Measurements from ENCODE around the gene PABPN1. TPM values are rescaled to one million over a fixed set of nuclear protein-coding genes. Genes with fewer than 3 reads are reported as not detected.

The PABPN1 gene
- polyA plus RNA-seq, 1 donor from 2014 or later = 431 TPM

DNA sequence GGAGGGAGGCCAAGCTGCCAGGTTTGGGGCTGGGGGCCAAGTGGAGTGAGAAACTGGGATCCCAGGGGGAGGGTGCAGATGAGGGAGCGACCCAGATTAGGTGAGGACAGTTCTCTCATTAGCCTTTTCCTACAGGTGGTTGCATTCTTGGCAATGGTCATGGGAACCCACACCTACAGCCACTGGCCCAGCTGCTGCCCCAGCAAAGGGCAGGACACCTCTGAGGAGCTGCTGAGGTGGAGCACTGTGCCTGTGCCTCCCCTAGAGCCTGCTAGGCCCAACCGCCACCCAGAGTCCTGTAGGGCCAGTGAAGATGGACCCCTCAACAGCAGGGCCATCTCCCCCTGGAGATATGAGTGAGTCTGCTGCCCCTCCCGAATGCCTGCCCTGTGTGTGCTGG, 51.8 kb downstream of the PABPN1 start:
- no peaks in the 10 kb centered on the region for H4K20me1 ChIP-seq (ENCODE audit: insufficient read depth)
- H3K27me3 ChIP-seq (ENCODE audit: insufficient read depth, low read depth, low read length) = no peaks in the 10 kb centered on the region
- H3K9me3 ChIP-seq (ENCODE audit: low read length) = no peaks in the 10 kb centered on the region
- H2AFZ ChIP-seq (ENCODE audit: low read depth, low read length) = no peak overlapping the region
- no peak overlapping the region for H3K9ac ChIP-seq (ENCODE audit: low read length)
- H3K4me3 ChIP-seq (ENCODE audit: low read length) = no peak overlapping the region
- H3K4me2 ChIP-seq (ENCODE audit: low read length) = no peak overlapping the region
- TF ChIP-seq TAF1 (IDR thresholded peaks at IDR 0.05; ENCODE audit: low read depth) (no peak), MXI1 (conservative IDR thresholded peaks at IDR 0.05; ENCODE audit: poor library complexity, severe bottlenecking) (no peak)
- H3K79me2 ChIP-seq (replicated peaks; ENCODE audit: insufficient read depth, low read length) = no peaks in the 10 kb centered on the region
- no peaks in the 10 kb centered on the region for H3K36me3 ChIP-seq (ENCODE audit: insufficient read depth, low read length)
- no peaks in the 10 kb centered on the region for H3K9me2 ChIP-seq (ENCODE audit: insufficient read depth, low read length)
- no peaks in the 10 kb centered on the region for H3F3A ChIP-seq (ENCODE audit: insufficient read depth, low read length, poor library complexity, severe bottlenecking)
- no peak overlapping the region for H3K27ac ChIP-seq (ENCODE audit: low read length)

Other genes starting within 250 kb of the PABPN1 start
- gene ACIN1, start 226.3 kb upstream of the PABPN1 start, polyA plus RNA-seq = 132 and 143 TPM in 2 replicates
- 23.3 and 26.4 TPM in 2 replicates for gene C14orf119, start 226.0 kb upstream of the PABPN1 start, polyA plus RNA-seq
- gene CIROP, start 216.5 kb upstream of the PABPN1 start, polyA plus RNA-seq = not detected in 2 replicates
- not detected in 2 replicates for gene CEBPE, start 202.2 kb upstream of the PABPN1 start, polyA plus RNA-seq
- gene SLC7A8, start 137.8 kb upstream of the PABPN1 start, polyA plus RNA-seq = 0.21 and 1.7 TPM in 2 replicates
- gene RNF212B, start 83.5 kb upstream of the PABPN1 start, polyA plus RNA-seq = not detected in 2 replicates
- 4.4 and 6.6 TPM in 2 replicates for gene HOMEZ, start 35.3 kb upstream of the PABPN1 start, polyA plus RNA-seq
- gene PPP1R3E, start 18.6 kb upstream of the PABPN1 start, polyA plus RNA-seq = 16.1 and 17.2 TPM in 2 replicates
- 35.8 and 50.8 TPM in 2 replicates for gene BCL2L2, start 14.6 kb upstream of the PABPN1 start, polyA plus RNA-seq
- gene SLC22A17, start 31.4 kb downstream of the PABPN1 start, polyA plus RNA-seq = 182 and 201 TPM in 2 replicates
- 0.48 and 0.92 TPM in 2 replicates for gene EFS, start 43.7 kb downstream of the PABPN1 start, polyA plus RNA-seq
- not detected in 2 replicates for gene IL25, start 51.4 kb downstream of the PABPN1 start, polyA plus RNA-seq
- gene CMTM5, start 55.6 kb downstream of the PABPN1 start, polyA plus RNA-seq = not detected in 2 replicates
- not detected in 2 replicates for gene MYH6, start 86.8 kb downstream of the PABPN1 start, polyA plus RNA-seq
- gene MYH7, start 114.2 kb downstream of the PABPN1 start, polyA plus RNA-seq = 0.08 and 0.12 TPM in 2 replicates
- 123 and 137 TPM in 2 replicates for gene NGDN, start 148.2 kb downstream of the PABPN1 start, polyA plus RNA-seq
- gene ZFHX2, start 230.3 kb downstream of the PABPN1 start, polyA plus RNA-seq = 0.72 and 1.7 TPM in 2 replicates
- 51.3 and 58.2 TPM in 2 replicates for gene THTPA, start 234.8 kb downstream of the PABPN1 start, polyA plus RNA-seq
- 127 and 163 TPM in 2 replicates for gene AP1G2, start 246.3 kb downstream of the PABPN1 start, polyA plus RNA-seq

Data from neural cell (in vitro differentiated cells).